HG03095 (cell line): ENCODE data around the gene FBRS.
"Not testable (repeated sequence)": the region's sequence is repeated elsewhere in the genome, so short reads cannot be mapped to it uniquely, and the experiment has no call there.

ENCODE experiments used
- ATAC-seq: cut with Tn5 transposase; IDR thresholded peaks from one replicate; pipeline ENCODE4 v1.9.1; 2021; ENCODE audit warnings: moderate library complexity; ENCODE audit not compliant: unreplicated experiment

Gene FBRS

GRCh38 chr16:30663038-30663437, 4.8 kb downstream of the FBRS start:
- ATAC-seq: no peak

GRCh38 chr16:30663820-30664219, 5.6 kb downstream of the FBRS start:
- no peak for ATAC-seq

GRCh38 chr16:30664616-30665109, 6.4 kb downstream of the FBRS start:
- no peak for ATAC-seq

GRCh38 chr16:30665155-30665829, 7.1 kb downstream of the FBRS start:
- no peak for ATAC-seq

GRCh38 chr16:30665830-30666190, 7.6 kb downstream of the FBRS start:
- ATAC-seq: no peak

DNA sequence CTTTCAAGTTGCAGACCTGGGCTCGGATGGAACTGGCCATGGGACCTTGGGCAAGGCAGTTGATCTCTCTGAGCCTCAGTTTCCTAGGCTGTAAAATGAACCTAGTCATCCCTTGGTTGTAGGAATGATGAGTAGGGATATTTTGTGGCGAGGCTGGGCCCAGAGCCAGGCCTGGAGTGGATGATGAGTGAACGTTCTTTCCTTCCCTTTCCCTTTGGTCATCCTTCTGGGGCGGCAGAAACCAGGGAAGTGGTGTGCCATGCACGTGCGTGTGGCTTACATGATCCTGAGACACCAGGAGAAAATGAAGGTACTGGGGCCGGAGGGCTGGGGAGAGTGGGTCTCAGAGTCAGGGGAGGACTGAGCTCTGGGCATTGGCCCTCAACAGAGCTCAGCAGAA, 8.4 kb downstream of the FBRS start:
- no peak for ATAC-seq

DNA sequence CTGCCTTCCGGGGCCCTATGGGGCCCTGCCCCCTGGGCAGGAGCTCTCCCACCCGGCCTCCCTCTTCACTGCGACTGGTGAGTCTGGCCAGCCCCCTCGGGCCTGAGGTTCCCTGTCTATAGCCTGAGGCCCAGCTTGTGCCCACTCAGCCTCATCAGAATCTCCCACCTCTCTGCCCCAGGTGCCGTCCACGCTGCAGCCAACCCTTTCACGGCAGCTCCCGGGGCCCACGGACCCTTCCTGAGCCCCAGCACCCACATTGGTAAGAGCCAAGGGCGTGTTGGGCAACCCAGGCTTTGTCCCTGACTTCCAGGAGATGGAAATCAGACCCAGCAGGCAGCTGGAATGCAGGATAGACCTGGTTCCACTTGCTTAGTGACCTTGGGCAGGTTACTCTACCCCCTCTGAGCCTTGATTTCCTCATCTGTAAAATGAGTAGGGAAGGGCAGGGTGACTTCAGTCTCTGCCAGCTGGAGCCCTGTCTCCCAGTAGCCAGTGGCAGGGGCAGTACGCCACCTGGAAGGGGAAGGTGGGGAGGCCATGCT, 9.2 kb downstream of the FBRS start:
- no peak for ATAC-seq

DNA sequence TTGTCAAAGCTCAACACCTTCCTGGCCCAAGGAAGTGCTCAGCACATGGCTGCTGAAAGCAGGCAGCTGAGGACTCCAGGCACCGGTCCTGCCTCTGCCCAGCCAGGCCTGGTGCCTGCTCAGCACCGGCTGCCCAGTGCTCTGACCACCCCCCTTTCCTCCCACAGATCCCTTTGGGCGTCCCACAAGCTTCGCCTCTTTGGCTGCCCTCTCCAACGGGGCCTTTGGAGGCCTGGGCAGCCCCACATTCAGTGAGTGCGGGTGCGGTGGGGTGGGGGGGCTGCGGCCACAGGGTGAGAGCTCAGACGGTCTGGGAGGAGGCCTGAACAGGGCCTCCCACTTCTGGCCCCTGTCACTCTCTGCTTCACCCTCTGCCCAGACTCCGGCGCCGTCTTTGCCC, 10.2 kb downstream of the FBRS start:
- ATAC-seq: no peak

DNA sequence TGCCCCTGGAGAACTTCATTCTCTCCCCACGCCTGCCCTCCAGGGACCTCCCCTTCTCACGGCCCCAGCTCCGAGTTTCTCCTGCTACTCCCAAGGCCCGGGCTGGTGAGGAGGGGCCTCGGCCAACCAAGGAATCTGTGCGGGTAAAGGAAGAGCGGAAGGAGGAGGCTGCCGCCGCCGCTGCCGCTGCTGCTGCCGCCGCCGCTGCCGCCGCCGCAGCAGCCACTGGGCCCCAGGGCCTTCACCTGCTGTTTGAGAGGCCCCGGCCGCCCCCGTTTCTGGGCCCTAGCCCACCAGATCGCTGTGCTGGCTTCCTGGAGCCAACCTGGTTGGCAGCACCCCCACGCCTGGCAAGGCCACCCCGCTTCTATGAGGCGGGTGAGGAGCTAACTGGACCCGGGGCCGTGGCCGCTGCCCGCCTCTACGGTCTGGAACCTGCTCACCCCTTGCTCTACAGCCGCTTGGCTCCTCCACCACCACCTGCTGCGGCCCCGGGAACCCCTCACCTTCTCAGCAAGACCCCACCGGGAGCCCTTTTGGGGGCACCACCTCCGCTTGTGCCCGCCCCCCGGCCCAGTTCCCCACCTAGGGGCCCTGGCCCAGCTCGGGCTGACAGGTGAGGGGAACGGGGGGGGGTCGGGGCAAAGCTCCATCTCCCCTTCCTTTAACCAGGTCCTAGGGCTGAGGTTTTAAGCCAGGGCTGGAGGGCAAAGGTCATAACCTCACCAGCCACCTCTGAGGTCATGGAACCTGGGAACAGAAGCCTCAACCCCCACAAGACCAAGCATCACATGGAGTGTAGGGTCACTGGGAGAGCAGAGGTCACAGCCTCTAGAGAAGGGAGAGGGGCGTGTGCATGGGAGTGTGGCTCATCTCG, 11.0 kb downstream of the FBRS start:
- ATAC-seq: no peak

- no peak for ATAC-seq
These were observed 11.9 kb downstream of the FBRS start for GRCh38 chr16:30669903-30670824.

DNA sequence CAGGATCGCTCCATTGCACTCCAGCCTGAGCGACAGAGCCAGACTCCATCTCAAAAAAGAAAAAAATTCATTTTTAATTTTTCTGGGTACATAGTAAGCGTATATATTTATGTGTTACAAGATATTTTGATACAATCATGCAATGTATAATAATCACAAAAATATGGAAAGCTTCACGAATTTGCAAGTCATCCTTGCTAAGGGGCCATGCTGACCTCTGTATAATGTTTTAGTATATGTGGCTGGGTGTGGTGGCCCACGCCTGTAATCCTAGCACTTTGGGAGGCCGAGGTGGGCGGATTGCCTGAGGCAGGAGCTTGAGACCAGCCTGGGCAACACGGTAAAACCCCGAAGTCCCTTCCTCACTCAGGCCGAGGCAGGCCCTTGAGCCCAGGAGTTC, 16.9 kb downstream of the FBRS start:
- no peak for ATAC-seq

- ATAC-seq: no peak
These were observed 19.8 kb downstream of the FBRS start for GRCh38 chr16:30677931-30678585.

DNA sequence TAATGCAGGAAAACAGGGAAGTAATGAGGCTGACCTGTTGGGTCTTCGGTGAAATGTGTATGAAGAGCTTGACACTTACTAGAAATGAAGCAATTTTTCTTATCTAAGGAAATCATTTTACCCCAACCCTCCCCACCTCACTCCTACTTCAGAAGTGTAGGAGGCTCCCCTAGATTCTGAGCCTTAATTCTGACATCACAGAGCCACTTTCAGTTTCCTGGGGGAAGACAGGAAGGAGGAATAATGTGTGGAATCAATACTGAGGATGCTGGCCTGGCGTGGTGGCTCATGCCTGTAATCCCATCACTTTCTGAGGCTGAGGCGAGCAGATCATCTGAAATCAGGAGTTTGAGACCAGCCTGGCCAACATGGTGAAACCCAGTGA, 20.3 kb downstream of the FBRS start:
- ATAC-seq: no peak

DNA sequence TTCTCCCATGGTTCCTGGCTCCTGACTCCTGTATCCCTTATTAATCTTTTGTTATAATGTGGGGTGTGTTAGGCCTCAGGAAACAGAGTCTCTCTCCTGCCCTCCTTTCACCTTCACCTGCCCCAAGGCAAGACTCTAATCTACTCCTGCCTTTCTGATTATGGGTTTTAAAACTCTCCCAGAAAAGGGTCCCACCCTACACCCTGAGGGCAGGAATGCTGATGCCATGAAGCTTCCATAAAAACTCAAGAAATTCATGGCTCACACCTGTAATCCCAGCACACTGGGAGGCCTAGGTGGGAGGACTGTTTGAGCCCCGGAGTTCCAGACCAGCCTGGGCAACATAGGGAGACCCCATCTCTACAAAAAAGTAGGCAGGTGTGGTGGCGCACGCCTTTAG, 22.1 kb downstream of the FBRS start:
- no peak for ATAC-seq

DNA sequence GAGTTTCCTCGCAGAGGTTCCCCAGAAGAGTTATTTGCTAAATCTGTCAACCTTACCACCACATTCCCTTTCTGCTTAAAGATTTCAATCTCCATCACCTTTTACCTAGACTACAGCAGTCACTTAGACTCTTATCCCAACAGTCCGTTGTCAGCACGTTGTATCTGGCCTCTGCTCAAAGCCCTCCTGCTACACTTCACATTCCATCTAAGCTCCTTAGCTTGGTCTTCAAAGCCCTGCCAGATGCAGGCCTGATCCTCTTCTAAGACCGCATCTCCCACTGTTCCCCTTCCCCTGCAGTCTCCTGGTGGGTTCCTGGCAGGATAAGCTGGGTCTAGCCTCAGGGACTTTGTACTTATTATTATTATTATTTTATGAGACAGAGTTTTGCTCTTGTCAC, 30.5 kb downstream of the FBRS start:
- no peak for ATAC-seq

DNA sequence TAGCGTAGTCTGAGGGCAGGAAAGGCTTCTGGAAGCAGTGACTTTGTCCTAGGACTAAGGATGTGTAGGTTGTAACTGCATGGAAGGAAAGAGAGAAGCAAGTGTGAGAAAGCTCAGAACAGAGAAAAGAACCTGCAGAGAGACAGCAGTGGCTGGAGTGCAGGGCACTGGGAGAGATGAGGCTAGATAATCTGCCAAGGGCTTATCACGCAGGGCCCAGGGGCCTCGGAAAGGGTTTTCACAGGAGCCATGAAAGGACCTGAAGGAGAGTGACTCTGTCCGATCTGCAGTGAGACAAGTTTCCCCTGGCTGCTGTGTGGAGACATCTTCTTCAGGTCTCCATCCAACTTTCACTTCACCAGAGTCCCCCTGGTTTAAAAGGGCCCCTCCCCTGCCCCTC, 33.7 kb downstream of the FBRS start:
- no peak for ATAC-seq

DNA sequence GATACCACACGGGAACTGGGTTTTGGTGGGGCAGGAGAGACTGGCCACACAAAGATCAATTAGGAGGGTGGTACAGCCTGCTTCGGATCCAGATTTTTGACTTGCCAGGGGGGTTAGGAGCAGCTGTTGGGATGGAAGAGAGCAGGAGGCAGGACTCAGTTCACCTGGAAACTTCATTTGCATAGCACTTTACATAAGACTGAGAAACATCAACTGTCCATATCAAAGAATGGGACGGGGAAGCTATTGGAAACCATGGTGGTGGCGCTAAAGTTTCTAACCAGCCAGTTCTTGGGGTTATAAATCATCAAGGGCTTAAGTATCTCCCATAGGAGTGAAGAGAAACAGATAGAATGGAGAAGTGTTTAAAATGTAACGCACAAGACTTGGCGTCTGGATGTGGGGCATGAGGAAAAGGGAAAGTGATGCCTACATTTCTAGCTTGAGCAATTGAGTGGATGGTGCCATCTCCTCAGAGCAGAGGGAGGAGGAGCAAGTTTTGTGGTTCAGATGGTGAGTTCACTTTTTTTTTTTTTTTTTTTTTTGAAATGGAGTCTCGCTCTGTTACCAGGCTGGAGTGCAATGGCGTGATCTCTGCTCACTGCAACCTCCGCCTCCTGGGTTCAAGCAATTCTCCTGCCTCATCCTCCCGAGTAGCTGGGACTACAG, 34.3 kb downstream of the FBRS start:
- ATAC-seq: no peak

- ATAC-seq: no peak
These were observed 36.9 kb downstream of the FBRS start for GRCh38 chr16:30694926-30695693.

DNA sequence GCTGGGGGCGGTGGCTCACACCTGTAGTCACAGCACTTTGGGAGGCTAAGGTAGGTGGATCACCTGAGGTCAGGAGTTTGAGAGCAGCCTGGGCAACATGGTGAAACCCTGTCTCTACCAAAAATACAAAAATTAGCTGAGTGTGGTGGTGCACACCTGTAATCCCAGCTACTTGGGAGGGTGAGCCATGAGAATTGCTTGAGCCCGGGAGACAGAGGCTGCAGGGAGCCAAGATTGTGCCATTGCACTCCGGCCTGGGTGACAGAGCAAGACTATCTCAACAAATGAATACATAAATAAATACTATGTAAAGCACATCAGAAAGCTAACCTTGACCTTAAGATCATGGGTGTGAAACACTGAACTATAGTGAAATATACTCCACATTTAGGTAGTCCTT, 38.4 kb downstream of the FBRS start:
- ATAC-seq: not testable (repeated sequence)
